ENCODE measurements around the gene HPSE2. TPM values are rescaled to one million over a fixed set of nuclear protein-coding genes. Genes with fewer than 3 reads are reported as not detected.

HPSE2 gene
- total RNA-seq, 2 experiments from 2014 or later = not detected

DNA sequence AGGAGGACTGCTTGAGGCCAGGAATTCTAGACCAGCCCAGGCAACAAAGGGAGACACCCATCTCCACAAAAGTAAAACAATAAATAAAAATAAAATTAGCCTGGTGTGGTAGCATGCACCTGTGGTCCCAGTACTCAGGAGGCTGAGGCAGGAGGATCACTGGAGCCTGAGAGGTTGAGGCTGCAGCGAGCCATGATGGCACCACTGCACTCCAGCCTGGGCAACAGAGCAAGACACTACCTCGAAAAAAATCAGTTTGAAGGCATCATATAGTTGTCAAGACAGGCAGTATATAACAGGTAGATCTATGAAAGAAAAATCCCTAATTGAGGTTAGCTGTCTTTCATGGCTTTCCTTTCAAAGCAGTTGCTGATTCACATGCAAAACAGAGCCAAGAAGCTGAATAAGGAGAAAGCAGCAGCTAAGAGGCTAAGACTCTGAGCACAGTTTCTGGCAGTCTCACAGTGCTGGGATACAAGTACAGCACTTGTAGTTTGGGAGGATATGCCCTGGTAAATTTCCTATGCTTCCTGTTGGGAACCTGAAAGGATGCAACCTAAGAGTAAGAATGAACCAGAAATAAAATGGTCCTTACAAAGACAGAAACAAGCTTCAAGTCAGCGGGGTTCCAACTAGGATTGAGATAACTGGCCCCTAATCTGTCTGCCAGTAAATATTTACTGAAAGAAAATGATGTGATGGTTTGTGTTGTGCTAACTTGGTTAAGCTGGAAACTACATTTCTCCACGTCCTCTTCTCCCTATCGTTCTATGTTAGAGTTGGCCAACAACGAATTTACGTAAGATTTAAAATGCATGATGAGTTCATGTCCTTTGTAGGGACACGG, 420.4 kb downstream of the HPSE2 start:
- DNase-seq = no peak
- Mint-ChIP-seq H3K4me3 (no peak overlapping the region), H3K9me3 (no peaks in the 10 kb centered on the region), H3K27ac (no peak overlapping the region), H3K27me3 (no peaks in the 10 kb centered on the region), H3K36me3 (ENCODE audit: low read depth) (no peaks in the 10 kb centered on the region), H3K4me1 (no peaks in the 10 kb centered on the region)
- POLR2A ChIA-PET = no interaction called here
- CTCF ChIA-PET = no interaction called here

DNA sequence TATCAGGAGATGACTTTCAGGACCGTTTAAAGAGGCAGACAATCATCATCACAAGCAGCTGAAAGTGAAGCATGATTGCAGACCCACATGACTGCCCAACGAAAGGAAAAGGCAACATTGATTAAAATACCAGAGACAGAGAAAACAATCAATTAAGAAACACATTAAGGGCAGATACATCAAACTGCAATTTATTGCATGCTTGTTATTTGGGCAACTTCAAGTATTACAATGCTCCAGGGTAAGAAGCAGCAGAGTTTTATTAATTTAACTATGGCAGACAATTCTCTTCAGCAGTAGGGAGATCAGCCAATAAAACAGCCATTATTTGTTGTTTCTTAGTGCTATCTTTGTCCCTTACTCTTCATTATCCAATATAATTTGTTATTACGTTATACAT, 421.2 kb downstream of the HPSE2 start:
- DNase-seq = no peak
- H3K4me1 Mint-ChIP-seq = no peaks in the 10 kb centered on the region
- no peak overlapping the region for H3K4me3 Mint-ChIP-seq
- no peaks in the 10 kb centered on the region for H3K9me3 Mint-ChIP-seq
- no peaks in the 10 kb centered on the region for H3K27me3 Mint-ChIP-seq
- ChIA-PET POLR2A (no interaction called here), CTCF (no interaction called here)
- H3K27ac Mint-ChIP-seq = no peak overlapping the region
- no peaks in the 10 kb centered on the region for H3K36me3 Mint-ChIP-seq (ENCODE audit: low read depth)

DNA sequence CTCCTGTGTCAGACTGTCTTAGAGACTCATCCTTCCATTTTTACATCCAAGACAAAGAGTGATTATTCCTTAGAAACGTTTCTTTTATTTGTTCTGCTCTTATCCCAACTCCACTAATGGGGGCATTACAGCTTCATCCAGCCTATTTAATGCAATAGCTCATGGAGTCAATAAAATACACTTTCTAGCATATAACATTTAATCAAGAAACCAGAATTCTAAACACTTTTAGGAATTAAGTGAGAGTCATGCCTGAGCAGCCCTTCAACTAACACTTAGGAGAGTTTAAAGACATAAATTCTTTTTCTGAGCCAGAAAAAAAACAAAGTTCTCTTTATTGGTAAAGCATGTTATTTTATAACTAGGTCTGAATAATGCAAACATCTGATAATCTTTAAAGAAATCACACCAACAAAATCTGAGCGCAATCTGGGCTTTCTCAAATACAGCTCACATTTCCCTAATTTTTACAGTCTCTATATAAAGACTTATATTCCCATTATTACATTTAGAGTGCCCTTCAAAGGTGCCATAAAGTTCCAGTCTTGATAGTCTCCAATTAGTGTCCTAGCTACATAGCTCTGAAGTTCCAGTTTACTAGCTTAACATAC, 427.3 kb downstream of the HPSE2 start:
- Mint-ChIP-seq H3K4me1 (no peaks in the 10 kb centered on the region), H3K27ac (no peak overlapping the region), H3K4me3 (no peak overlapping the region), H3K9me3 (no peaks in the 10 kb centered on the region), H3K27me3 (no peaks in the 10 kb centered on the region), H3K36me3 (ENCODE audit: low read depth) (no peaks in the 10 kb centered on the region)
- ChIA-PET POLR2A (no interaction called here), CTCF (no interaction called here)
- DNase-seq = no peak

DNA sequence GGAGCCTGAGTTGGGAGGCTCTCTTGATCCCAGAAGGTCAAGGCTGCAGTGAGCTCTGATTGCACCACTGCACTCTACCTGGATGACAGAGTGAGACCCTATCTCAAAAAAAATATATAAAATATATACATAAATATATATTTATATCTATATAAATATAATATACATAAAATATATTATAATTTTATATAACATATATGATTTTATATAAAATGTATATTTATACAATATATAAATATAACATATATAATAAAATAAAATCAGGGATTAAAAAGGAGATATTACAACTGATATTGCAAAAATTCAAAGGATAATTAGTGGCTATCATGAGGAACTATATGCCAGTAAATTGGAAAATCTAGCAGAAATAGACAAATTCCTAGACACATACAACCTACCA, 435.4 kb downstream of the HPSE2 start:
- ChIA-PET CTCF (no interaction called here), POLR2A (no interaction called here)
- Mint-ChIP-seq H3K4me3 (no peak overlapping the region), H3K36me3 (ENCODE audit: low read depth) (no peaks in the 10 kb centered on the region), H3K27me3 (no peaks in the 10 kb centered on the region), H3K27ac (no peak overlapping the region), H3K4me1 (no peaks in the 10 kb centered on the region), H3K9me3 (no peaks in the 10 kb centered on the region)
- no peak for DNase-seq

DNA sequence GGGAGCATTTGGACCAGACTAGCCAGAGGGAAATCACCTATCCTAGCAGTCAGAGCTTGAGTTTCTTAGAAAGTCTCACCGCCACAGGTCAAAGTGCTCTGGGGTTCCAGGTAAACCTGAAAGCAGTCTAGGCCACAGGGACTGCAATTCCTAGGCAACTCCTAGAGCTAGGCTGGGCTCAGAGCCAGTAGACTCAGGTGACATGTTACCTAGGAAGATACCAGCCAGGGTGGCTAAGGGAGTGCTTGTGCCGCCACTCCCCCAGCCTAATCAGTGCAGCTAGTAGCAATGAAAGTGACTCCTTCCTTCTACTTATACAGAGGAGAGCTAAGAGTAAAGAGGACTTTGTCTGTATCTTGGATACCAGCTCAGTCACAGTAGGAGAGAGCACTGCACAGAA, 440.2 kb downstream of the HPSE2 start:
- no peak for DNase-seq
- Mint-ChIP-seq H3K4me3 (no peak overlapping the region), H3K4me1 (no peaks in the 10 kb centered on the region), H3K27me3 (no peaks in the 10 kb centered on the region), H3K27ac (no peak overlapping the region), H3K36me3 (ENCODE audit: low read depth) (no peaks in the 10 kb centered on the region), H3K9me3 (no peaks in the 10 kb centered on the region)
- CTCF ChIA-PET = no interaction called here
- POLR2A ChIA-PET = no interaction called here

DNA sequence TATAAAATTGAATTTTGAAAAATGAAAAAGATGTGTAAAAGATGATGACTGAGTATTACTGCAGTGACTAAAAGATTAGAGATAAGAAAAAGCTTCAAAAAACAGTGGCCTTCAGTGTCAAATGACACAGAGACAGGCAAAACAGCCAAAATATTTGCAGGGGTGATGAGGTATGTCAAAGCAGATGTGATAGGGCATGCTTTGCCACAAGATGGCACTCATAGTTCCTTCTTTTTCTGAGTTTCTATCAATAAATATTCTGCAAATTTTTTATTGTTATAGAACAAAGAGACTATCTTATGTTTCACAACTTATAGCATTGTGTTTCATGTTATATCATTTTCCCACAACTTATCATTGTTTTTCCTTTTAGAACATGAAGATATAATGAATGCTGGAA, 444.8 kb downstream of the HPSE2 start:
- ChIA-PET CTCF (no interaction called here), POLR2A (no interaction called here)
- no peak for DNase-seq
- Mint-ChIP-seq H3K4me3 (no peak overlapping the region), H3K4me1 (no peaks in the 10 kb centered on the region), H3K27me3 (no peaks in the 10 kb centered on the region), H3K36me3 (ENCODE audit: low read depth) (no peaks in the 10 kb centered on the region), H3K27ac (no peak overlapping the region), H3K9me3 (peaks cover 2% of the 10 kb centered on the region)

DNA sequence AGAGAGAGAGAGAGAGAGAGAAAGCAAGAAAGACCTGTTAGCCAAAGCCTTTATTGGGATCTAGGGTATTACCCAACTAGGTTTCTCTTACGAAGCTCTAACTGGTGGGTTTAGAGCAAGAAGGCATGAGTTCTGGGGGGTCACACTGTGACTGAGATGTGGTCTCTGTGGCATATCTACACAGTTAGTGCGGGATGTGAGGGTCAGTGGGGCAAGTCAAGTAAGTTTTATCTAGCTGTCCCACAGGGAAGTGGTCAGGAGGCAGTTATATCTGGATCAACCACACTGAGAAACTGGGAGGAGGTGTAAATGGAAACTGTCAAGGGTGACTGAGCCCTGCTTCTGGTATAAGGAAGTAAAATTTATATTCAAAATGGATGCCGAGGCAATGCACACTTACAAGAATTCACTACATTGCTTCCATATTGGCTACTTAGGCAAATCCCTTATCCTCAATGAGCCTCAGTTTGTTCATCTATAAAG, 457.3 kb downstream of the HPSE2 start:
- CTCF ChIA-PET = no interaction called here
- DNase-seq = no peak
- Mint-ChIP-seq H3K9me3 (no peaks in the 10 kb centered on the region), H3K27ac (no peak overlapping the region), H3K27me3 (no peaks in the 10 kb centered on the region), H3K4me1 (no peaks in the 10 kb centered on the region), H3K4me3 (no peak overlapping the region), H3K36me3 (ENCODE audit: low read depth) (no peaks in the 10 kb centered on the region)
- POLR2A ChIA-PET = no interaction called here

DNA sequence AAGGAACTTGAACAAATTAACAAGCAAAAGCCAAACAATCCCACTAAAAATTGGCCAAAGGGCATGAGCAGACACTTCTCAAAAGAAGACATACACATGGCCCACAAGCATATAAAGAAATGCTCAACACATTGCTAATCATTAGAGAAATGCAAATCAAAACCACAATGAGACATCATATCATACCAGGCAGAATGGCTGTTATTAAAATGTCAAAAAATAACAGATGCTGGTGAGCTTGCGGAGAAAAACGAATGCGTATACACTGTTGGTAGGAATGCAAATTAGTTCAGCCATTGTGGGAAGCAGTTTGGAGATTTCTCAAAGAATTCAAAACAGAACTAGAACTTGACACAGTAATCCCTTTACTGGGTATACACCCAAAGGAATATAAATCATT, 477.2 kb downstream of the HPSE2 start:
- Mint-ChIP-seq H3K27me3 (no peaks in the 10 kb centered on the region), H3K27ac (no peak overlapping the region), H3K36me3 (ENCODE audit: low read depth) (no peaks in the 10 kb centered on the region), H3K9me3 (no peaks in the 10 kb centered on the region), H3K4me3 (no peak overlapping the region), H3K4me1 (no peaks in the 10 kb centered on the region)
- ChIA-PET POLR2A (no interaction called here), CTCF (no interaction called here)
- no peak for DNase-seq

DNA sequence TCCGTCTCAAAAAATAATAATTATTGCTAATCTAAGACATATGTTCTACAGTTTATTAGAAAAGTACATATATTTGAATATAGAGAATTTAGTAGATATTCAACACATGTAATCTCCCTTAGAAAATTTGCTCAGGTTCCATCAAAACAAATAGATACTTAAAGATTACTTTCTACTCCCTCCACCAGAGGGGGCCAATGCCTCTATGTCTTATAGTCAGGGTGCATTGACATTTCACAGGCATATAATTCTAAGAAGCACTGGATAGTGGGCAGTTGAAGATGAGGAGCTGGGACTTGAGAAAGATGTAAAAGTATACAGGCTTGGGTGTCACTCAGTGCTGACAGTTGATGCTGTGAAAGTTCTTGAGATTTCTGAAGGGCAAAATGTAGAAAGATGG, 487.4 kb downstream of the HPSE2 start:
- H3K4me1 Mint-ChIP-seq = no peaks in the 10 kb centered on the region
- no peak overlapping the region for H3K27ac Mint-ChIP-seq
- ChIA-PET POLR2A (no interaction called here), CTCF (no interaction called here)
- no peak for DNase-seq
- H3K36me3 Mint-ChIP-seq (ENCODE audit: low read depth) = no peaks in the 10 kb centered on the region
- H3K9me3 Mint-ChIP-seq = no peaks in the 10 kb centered on the region
- H3K4me3 Mint-ChIP-seq = no peak overlapping the region
- no peaks in the 10 kb centered on the region for H3K27me3 Mint-ChIP-seq

DNA sequence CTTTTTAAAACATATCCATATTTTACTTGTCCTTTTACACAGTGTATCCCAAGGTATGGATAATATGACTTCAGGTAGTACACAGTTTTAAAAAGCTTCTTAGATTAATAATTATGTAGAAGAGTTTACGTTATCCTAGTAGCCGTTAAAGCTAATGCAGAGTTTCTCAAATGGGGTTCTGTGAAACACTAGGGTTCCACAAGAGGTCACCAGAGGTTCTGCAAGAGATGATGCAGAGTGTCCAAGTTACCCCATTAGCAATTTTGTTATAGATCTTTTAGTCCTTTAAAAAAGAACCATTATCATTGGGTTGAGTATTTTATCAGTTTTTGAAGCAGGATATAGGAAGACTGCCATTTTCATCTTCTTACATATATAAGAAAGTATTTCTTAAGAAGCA, 490.0 kb downstream of the HPSE2 start:
- ChIA-PET CTCF (no interaction called here), POLR2A (no interaction called here)
- Mint-ChIP-seq H3K4me3 (no peak overlapping the region), H3K36me3 (ENCODE audit: low read depth) (no peaks in the 10 kb centered on the region), H3K4me1 (no peaks in the 10 kb centered on the region), H3K9me3 (no peaks in the 10 kb centered on the region), H3K27me3 (no peaks in the 10 kb centered on the region), H3K27ac (no peak overlapping the region)
- no peak for DNase-seq

DNA sequence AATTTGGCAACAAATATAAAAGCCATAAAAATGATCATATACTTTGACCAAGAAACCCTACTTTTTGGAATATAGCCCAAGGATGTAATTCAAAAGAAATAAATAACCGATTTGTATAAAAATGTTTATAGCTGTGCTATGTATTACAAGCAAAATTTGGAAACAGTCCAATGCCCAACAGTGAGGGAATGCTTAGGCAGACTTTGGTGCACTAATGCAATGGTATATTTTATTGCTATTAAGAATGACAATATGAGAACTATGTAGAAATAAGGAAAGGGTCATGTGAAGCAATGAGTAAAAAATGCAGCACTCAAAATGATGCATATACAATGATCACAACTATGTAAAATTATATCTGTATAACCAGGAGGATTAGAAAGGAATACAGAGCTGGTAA, 515.1 kb downstream of the HPSE2 start:
- CTCF ChIA-PET = no interaction called here
- DNase-seq = no peak
- H3K9me3 Mint-ChIP-seq = no peaks in the 10 kb centered on the region
- no peaks in the 10 kb centered on the region for H3K36me3 Mint-ChIP-seq (ENCODE audit: low read depth)
- H3K27ac Mint-ChIP-seq = no peak overlapping the region
- H3K4me3 Mint-ChIP-seq = no peak overlapping the region
- peaks cover 1% of the 10 kb centered on the region for H3K27me3 Mint-ChIP-seq
- POLR2A ChIA-PET = no interaction called here
- H3K4me1 Mint-ChIP-seq = no peaks in the 10 kb centered on the region

DNA sequence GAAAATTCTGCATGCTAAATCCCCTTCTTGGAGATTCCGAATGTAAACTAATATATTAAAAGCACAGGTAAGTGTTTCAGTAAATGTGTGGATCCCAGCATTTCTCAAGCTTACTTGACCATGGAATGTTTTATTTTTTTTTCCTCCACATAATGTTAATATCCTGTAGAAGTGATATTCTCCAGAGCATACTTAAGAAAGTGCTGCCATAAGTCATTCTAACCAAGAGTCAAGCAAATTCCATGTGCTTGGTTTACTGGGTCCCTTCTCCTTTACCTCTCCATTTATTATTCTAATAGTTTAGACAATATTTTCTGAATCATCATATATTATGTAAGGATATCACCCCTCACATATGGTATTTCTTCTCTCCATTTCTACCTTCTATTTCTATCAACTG, 522.1 kb downstream of the HPSE2 start:
- no peaks in the 10 kb centered on the region for H3K36me3 Mint-ChIP-seq (ENCODE audit: low read depth)
- H3K4me3 Mint-ChIP-seq = no peak overlapping the region
- H3K27me3 Mint-ChIP-seq = peaks cover 1% of the 10 kb centered on the region
- ChIA-PET CTCF (no interaction called here), POLR2A (no interaction called here)
- DNase-seq = no peak
- no peaks in the 10 kb centered on the region for H3K4me1 Mint-ChIP-seq
- no peaks in the 10 kb centered on the region for H3K9me3 Mint-ChIP-seq
- H3K27ac Mint-ChIP-seq = no peak overlapping the region

DNA sequence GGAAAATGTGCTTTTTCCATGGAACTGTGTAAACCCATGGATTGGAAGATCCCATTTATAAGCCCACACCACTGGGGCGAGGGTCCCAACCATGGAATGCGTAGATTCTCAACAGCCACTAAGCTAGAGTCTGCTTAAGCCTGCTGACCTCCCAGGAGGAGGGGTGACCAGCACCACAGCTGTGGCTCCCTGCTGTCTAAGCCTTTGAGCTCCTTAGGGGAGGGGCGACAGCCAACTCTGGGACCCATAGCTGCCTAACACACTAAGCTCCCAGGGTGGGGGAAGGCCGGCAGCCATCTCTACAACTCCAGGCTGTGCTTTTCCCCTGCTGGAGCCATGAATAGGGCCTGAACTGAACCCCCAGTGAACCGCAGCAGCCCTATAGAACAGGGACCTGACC, 539.1 kb downstream of the HPSE2 start:
- H3K27ac Mint-ChIP-seq = no peak overlapping the region
- no peak for DNase-seq
- no peaks in the 10 kb centered on the region for H3K36me3 Mint-ChIP-seq (ENCODE audit: low read depth)
- ChIA-PET CTCF (no interaction called here), POLR2A (no interaction called here)
- no peaks in the 10 kb centered on the region for H3K9me3 Mint-ChIP-seq
- H3K4me1 Mint-ChIP-seq = no peaks in the 10 kb centered on the region
- no peaks in the 10 kb centered on the region for H3K27me3 Mint-ChIP-seq
- no peak overlapping the region for H3K4me3 Mint-ChIP-seq

DNA sequence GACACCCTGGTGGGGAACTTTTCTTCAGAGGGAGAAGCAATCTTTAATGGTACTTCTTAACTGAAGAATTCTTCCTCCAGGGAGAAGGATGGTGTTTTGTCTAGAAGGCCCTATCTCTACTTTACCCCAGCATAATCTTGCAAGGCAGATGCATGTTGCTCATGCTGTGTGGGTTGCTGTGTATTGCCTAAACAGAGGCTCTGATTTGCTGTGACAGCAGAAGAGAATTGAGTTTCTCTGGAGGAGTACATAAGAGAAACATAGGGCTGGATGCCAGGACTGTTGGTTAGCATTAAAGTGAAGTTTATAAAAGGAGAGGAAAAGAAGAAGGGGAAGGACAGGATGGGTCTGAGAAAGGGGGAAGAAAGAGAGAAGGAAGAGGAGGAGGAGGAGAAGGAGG, 540.8 kb downstream of the HPSE2 start:
- ChIA-PET CTCF (no interaction called here), POLR2A (no interaction called here)
- H3K27ac Mint-ChIP-seq = no peak overlapping the region
- no peaks in the 10 kb centered on the region for H3K36me3 Mint-ChIP-seq (ENCODE audit: low read depth)
- DNase-seq = no peak
- H3K27me3 Mint-ChIP-seq = no peaks in the 10 kb centered on the region
- H3K4me1 Mint-ChIP-seq = no peaks in the 10 kb centered on the region
- no peaks in the 10 kb centered on the region for H3K9me3 Mint-ChIP-seq
- no peak overlapping the region for H3K4me3 Mint-ChIP-seq

All from activated CD4-positive, alpha-beta memory T cell treated with anti-CD3 and anti-CD28 coated beads, Interleukin-2, amount 10 ng/mL, durations not matched to agents 7 days and 5 days (primary cell).